Fibroblast of lung (primary cell): Measurements from ENCODE around the gene THRB. TPM values are rescaled to one million over a fixed set of nuclear protein-coding genes. Genes with fewer than 3 reads are reported as not detected.

Experiments
- DNase-seq, 2 donors: peaks; one replicate each; pipeline versions ENCODE4 v3.0.0 to v3.0.0-alpha.2; 2010; ENCODE audit warnings: low read depth in 2 of 2
- H2AFZ ChIP-seq: 2 replicates; pipeline ENCODE4 v1.5.1; 2012; ENCODE audit warnings: low read length, control low read depth, inconsistent platforms
- H3K27ac ChIP-seq: 2 replicates; pipeline ENCODE4 v1.5.1; 2011; ENCODE audit warnings: low read length, control low read depth; ENCODE audit not compliant: insufficient read depth
- H3K27me3 ChIP-seq: 2 replicates; pipeline ENCODE4 v1.5.1; 2011; ENCODE audit warnings: mild to moderate bottlenecking, low read length; ENCODE audit not compliant: control insufficient read depth, insufficient read depth
- H3K36me3 ChIP-seq: 2 replicates; pipeline ENCODE4 v1.5.1; 2011; ENCODE audit warnings: low read length; ENCODE audit not compliant: control insufficient read depth, insufficient read depth
- H3K4me1 ChIP-seq: 2 replicates; pipeline ENCODE4 v1.5.1; 2011; ENCODE audit warnings: low read length; ENCODE audit not compliant: control insufficient read depth, insufficient read depth; ENCODE audit errors: extremely low read depth
- H3K4me2 ChIP-seq: 2 replicates; pipeline ENCODE4 v1.5.1; 2011; ENCODE audit warnings: low read length, control low read depth; ENCODE audit not compliant: insufficient read depth; ENCODE audit errors: extremely low read depth
- H3K4me3 ChIP-seq, 4 experiments: fragments of 200-600 bp in 1 of 4; sonication (generic) in 1 of 4; replicated peaks in 1 of 4; 2 replicates each; pipeline ENCODE4 v1.5.1; 2011 to 2016; ENCODE audit warnings: low read length in 4 of 4, low read depth in 3 of 4, mild to moderate bottlenecking in 3 of 4, control low read depth in 2 of 4, inconsistent platforms in 1 of 4, mixed read lengths in 1 of 4; ENCODE audit not compliant: insufficient read depth in 1 of 4; ENCODE audit errors: control extremely low read depth in 1 of 4
- H3K79me2 ChIP-seq: 2 replicates; pipeline ENCODE4 v1.5.1; 2012; ENCODE audit warnings: mild to moderate bottlenecking, low read length, inconsistent platforms; ENCODE audit not compliant: control insufficient read depth, insufficient read depth
- H3K9ac ChIP-seq: 2 replicates; pipeline ENCODE4 v1.5.1; 2011; ENCODE audit warnings: mild to moderate bottlenecking, low read length, control low read depth; ENCODE audit not compliant: insufficient read depth
- H3K9me3 ChIP-seq: 2 replicates; pipeline ENCODE4 v1.5.1; 2012; ENCODE audit warnings: low read depth, low read length; ENCODE audit not compliant: control insufficient read depth, insufficient read depth
- H4K20me1 ChIP-seq: 2 replicates; pipeline ENCODE4 v1.5.1; 2011; ENCODE audit warnings: low read length; ENCODE audit not compliant: control insufficient read depth, insufficient read depth; ENCODE audit errors: extremely low read depth
- EZH2 ChIP-seq: IDR thresholded peaks from 2 replicates; pipeline ENCODE4 v1.5.1; 2012; ENCODE audit warnings: low read length, control low read depth, mild to moderate bottlenecking; ENCODE audit errors: missing control alignments
- polyA plus RNA-seq, 2 donors: library from polyadenylated mRNA; depleted of rRNA in 1 of 2; stranded (reverse) in 1 of 2; unstranded in 1 of 2; fragments of >200 nt; gene quantifications; 2 replicates each; pipeline ENCODE4 v1.2.1, GENCODE V29; 2011 to 2012; ENCODE audit warnings: missing spikeins in 1 of 2
- total RNA-seq: library from RNA; depleted of rRNA; stranded (reverse); fragments of >200 nt; gene quantifications from 2 replicates; pipeline ENCODE4 v1.2.1, GENCODE V29; 2014
- TF ChIP-seq, protein P1 (sequence below), 2 donors: IDR thresholded peaks in 1 of 2; conservative IDR thresholded peaks in 1 of 2; 1 replicate in 1 of 2; 2 replicates in 1 of 2; pipeline ENCODE4 v1.5.1; 2011 to 2012; ENCODE audit warnings: low read length in 2 of 2, control low read depth in 1 of 2, inconsistent platforms in 1 of 2, low read depth in 1 of 2, mild to moderate bottlenecking in 1 of 2

THRB gene
- total and polyA plus RNA-seq, 2 donors (not counting 1 experiment from before 2014, with no cell fraction given), result 4.2 to 7.4 TPM

DNA sequence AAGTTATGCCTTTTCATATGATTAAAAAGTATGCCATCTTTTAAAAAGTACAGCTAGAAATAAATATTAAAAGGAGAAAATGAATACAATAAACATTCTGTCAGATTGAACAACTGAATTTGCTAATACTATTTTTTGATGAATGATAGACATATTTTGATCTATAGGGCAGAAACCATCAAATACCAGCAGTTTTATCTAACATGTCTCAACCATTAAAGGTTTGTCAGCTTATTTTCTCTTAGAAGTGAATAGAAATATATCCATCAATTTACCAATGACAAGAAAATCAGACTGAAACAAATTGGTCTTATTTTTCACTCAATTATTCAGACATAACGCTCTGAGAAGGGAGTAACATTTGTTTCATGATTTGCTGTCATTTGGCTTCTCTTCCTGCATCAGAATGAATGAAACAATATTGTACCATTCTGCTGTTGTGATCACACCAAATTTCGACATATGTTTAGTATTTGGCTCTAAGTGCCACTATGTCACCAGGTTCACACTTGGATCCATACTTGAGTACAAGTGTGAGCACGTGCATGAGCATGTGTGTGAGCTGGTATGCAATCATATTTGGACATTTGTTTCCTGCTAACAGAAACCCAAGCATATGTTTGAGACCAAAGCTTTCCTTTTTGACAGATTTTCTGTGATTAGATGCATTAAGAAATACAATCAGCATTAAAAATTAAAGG lies 86.5 kb downstream of the THRB start:
- H3K27ac ChIP-seq, result no peak overlapping the region
- H3K36me3 ChIP-seq, result no peaks in the 10 kb centered on the region
- no peaks in the 10 kb centered on the region for H3K9me3 ChIP-seq
- H4K20me1 ChIP-seq, result no peaks in the 10 kb centered on the region
- no peak overlapping the region for H3K9ac ChIP-seq
- no peaks in the 10 kb centered on the region for H3K4me1 ChIP-seq
- TF ChIP-seq EZH2, result no peak
- TF ChIP-seq, protein P1, sequence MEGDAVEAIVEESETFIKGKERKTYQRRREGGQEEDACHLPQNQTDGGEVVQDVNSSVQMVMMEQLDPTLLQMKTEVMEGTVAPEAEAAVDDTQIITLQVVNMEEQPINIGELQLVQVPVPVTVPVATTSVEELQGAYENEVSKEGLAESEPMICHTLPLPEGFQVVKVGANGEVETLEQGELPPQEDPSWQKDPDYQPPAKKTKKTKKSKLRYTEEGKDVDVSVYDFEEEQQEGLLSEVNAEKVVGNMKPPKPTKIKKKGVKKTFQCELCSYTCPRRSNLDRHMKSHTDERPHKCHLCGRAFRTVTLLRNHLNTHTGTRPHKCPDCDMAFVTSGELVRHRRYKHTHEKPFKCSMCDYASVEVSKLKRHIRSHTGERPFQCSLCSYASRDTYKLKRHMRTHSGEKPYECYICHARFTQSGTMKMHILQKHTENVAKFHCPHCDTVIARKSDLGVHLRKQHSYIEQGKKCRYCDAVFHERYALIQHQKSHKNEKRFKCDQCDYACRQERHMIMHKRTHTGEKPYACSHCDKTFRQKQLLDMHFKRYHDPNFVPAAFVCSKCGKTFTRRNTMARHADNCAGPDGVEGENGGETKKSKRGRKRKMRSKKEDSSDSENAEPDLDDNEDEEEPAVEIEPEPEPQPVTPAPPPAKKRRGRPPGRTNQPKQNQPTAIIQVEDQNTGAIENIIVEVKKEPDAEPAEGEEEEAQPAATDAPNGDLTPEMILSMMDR (conservative IDR thresholded peaks at IDR 0.05 in 1 of 2, IDR thresholded peaks at IDR 0.05 in 1 of 2; ENCODE audit: low read depth in 1 of 2, low read length in 2 of 2), result no peak
- no peaks in the 10 kb centered on the region for H3K27me3 ChIP-seq
- DNase-seq, result no peak
- no peak overlapping the region for H2AFZ ChIP-seq
- H3K4me3 ChIP-seq, result no peak overlapping the region
- H3K79me2 ChIP-seq, result no peaks in the 10 kb centered on the region
- no peak overlapping the region for H3K4me2 ChIP-seq

DNA sequence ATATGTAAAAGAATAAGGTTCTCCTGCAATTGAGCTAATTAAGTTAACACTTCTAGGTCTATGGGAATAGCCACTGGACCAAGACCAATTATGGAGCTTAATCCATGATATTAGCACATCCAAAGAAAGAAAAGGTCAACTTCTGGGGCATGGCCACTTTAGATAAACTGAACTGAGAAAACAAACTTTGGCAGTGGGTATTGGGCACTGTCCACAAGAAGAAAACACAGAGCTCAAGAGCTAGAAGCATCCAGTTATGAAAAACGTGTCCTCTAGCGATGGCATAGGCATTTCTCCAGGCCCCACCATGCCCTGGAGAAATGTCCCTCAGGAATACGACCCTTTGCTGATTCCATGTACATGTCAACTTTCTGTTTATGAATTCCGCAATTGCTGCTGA lies 87.8 kb downstream of the THRB start:
- Histone ChIP-seq H3K4me2 (no peak overlapping the region), H3K4me1 (no peaks in the 10 kb centered on the region), H3K27me3 (no peaks in the 10 kb centered on the region), H3K9me3 (no peaks in the 10 kb centered on the region), H3K27ac (no peak overlapping the region), H3K9ac (no peak overlapping the region), H3K4me3 (no peak overlapping the region), H2AFZ (no peak overlapping the region), H3K79me2 (no peaks in the 10 kb centered on the region), H4K20me1 (no peaks in the 10 kb centered on the region), H3K36me3 (no peaks in the 10 kb centered on the region)
- no peak for DNase-seq
- TF ChIP-seq, protein P1 (conservative IDR thresholded peaks at IDR 0.05 in 1 of 2, IDR thresholded peaks at IDR 0.05 in 1 of 2; ENCODE audit: low read depth in 1 of 2, low read length in 2 of 2), result no peak
- TF ChIP-seq EZH2, result no peak

DNA sequence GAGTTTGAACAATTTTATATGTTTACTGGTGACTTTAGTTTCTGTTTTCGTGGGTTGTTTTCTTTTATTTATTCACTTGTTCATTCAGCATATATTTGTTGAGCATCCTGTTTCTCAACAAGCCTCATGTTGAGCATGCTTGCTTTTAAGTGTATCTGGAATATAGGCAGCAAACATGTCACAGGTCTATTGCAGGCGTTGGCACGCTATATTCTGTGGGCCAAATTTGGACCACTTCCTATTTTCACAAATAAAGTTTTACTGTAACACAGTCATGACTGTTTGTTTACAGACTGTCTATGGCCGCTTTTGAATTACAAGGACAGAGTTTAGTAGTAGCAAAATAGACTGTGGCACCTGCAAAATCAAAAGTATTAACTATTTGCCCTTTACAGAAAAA lies 89.6 kb downstream of the THRB start:
- Histone ChIP-seq H3K36me3 (no peaks in the 10 kb centered on the region), H3K9me3 (no peaks in the 10 kb centered on the region), H4K20me1 (no peaks in the 10 kb centered on the region), H3K4me2 (no peak overlapping the region), H3K27ac (no peak overlapping the region), H3K79me2 (no peaks in the 10 kb centered on the region), H2AFZ (no peak overlapping the region), H3K27me3 (no peaks in the 10 kb centered on the region), H3K4me3 (no peak overlapping the region), H3K4me1 (no peaks in the 10 kb centered on the region), H3K9ac (no peak overlapping the region)
- TF ChIP-seq, protein P1 (conservative IDR thresholded peaks at IDR 0.05 in 1 of 2, IDR thresholded peaks at IDR 0.05 in 1 of 2; ENCODE audit: low read depth in 1 of 2, low read length in 2 of 2), result no peak
- no peak for TF ChIP-seq EZH2
- no peak for DNase-seq
